GM19455 (cell line): ENCODE data around the gene TXLNG.

Source experiments
- ATAC-seq: cut with Tn5 transposase; IDR thresholded peaks from one replicate; pipeline ENCODE4 v1.9.1; 2021; ENCODE audit not compliant: unreplicated experiment

TXLNG gene

DNA sequence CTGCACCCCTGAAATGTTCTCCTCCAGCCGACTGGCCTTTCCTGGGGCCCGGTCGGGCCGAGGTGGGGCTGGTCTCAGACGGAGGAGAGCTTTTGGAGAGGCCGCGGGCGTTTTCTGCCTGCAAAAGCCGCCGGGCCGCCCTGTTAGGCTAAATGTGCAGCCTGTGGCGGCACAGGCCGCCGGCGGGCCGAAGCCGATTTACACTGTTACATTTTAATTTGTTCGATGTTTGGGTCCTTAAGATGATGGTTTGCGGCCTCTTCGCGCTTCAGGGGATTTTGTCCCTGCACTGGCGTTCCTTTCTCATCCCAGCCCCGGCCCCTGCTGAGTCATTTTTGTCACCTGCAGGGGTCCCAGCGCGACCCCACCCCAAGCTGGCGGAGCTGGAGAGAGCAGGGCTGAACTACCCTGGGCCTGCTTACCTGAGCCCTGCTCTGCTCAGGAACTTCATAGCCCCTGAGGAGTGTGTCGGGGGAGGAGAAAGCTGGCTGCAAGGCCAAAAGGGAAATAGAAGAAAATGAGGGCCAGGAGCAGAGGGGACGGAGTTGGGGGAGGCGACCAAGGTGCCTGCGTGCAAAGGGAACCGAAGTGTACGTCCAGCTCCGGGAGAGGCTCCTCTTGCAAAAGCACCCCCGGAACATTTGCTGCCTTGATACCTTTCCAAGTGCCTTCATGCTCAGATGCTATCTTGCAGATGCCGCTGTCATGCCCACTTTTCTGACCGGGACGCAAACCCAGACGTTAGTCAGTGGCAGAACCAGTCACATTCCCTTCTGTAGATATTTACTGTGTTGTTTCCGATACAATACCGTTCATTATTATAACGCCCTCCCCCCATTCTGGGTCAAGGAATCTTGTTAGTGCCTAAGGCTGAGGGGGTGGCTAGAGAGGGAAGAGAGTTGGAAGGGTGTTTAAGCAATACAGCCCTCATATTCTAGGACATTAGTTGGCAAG is 84.9 kb downstream of the TXLNG start:
- ATAC-seq = peak; percentile 19

DNA sequence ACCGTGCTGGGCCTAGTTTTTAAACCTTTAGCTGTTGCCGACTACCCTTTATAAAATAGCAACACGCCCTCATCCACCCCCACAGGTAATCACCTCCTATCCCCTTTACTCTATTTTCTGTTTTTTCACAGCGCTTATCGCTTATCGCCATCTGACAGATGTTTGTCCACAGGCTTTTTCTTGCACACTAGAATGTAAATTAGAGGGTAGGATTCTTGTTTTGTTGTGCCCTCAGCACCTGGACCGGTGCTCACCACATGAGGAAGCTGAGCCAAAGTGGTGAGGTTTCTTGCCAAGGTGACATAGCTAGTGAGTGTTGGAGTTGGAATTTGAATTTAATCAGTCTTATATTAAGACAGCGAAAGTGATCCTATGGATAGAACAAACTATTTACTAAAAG is 86.8 kb downstream of the TXLNG start:
- ATAC-seq = no peak

DNA sequence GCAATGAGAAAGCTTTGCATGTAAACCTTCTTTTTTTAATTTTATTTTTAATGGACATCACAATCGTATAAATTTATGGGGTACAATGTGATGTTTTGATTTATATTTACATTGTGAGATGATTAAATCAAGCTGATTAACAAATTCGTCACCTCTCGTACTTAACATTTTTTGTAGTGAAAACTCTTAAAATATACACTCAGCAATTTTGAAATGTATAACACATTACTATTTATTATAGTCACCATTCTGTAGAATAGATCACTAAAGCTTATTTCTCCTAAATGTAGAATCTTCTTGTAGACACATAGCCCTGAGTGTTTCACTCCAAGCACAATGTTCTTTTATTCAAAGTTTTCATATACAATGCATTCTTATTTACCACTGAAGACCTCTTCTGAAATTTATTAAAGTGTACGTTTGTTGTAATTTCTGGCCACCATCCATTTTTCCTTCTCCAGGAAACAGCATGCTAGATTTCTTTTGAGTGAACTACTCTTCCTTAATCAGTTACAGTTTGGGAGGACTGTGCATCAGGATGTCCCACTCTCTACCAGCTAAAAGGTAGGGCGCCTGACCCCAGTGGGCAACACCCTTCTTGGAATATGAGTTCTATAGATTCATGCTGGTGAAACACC is 88.3 kb downstream of the TXLNG start:
- no peak for ATAC-seq

DNA sequence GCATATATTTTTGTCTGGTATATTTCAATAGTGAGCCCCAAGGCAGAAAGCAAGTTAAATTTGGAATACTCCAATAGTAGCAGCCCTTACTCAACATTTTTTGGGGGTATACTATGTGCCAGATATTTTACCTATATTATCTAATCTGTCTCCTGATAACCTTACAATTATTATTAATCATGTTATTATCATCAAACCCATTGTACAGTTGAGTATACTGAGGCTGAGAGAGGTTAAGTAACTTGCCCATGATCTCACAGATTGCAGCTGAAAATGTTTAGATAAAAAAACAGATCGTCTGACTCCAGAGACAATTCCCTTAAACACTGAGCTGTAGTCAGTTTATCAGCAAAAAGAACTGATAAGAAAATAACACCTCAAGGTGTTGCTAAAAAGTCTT is 90.4 kb downstream of the TXLNG start:
- no peak for ATAC-seq

DNA sequence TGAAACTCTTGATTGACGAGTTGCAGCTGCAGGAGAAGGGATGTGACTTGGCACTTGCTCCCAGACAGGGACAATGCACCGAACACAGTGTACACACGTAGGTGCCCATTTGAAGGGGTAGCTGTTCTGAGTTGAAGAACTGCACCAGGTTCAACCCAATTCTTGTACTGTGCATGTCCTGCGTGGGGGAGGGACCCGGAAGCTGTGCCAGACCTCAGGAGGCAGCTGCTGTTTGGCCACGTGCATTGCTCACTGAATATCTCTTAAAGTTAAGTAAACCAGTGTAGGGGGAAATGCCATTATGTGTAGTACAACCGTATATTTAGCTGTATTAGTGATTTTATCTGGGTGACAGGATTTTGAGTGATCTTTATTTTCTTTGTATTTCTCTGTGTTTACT is 95.9 kb downstream of the TXLNG start:
- no peak for ATAC-seq

DNA sequence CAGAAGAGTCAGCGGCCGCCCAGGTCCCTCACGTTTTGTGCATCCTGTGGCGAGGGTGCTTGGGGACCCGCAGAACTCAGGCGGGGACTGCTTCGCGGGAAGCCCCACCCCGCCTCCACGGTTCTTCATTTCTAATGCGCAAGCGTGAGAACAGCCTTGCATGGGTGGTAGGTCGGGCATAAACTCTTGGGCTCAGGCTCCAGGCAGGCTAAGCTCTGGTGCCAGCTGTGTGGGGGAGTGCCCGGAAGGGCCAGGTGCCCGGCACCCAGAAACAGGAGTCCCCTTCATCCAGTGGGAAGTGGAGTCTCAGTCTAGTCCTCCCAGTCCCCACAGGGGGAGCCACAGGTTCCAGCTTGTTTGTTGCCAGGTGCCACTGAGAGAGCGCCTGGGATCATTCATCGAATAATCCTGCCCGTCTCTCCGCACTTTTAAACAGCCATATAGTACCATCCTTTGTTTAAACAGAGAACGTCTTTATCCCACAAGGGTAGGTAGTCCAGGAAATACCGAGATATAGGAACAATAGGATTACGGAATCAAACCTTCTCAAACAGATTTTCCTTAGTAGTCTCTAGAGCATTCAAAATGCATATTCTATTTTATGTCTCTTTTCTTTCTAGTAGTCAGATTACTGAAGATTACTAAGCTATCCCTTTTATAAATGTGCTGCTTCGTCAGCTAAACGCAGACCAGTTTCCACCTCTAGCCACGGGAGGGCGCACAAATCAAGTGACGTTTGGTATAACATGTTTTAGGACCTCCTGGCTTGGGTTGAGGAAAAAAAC is 96.6 kb downstream of the TXLNG start:
- ATAC-seq = peak; percentile 69

DNA sequence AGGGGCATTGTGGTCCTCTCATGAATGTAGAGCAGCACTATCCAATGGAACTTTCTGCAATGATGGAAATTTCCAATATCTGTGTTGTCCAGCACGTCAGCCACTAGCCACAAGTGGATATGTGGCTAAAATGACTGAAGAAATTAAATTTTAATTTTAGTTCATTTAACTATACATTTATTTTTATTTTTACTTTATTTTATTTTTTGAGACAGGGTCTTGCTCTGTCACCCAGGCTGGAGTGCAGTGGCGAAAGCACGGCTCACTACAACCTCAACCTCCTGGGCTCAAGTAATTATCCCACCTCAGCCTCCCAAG is 97.2 kb downstream of the TXLNG start:
- ATAC-seq = no peak

DNA sequence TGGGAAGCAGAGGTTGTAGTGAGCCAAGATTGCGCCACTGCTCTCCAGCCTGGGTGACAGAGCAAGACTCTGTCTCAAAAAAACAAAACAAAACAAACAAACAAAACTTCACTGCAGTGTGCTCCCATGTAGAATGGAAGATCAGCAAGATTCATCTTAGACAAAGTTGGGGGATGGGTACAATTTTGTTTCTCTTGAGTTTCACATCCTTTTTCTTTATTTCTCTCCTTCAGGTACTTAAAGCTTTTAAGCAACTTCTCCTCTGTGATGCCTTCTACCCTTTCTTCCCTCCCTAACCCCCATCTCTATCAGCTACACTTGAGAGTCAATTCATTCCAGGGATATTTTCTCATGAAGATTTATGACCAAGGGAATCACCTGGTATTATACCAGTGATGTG is 99.4 kb downstream of the TXLNG start:
- ATAC-seq = no peak

DNA sequence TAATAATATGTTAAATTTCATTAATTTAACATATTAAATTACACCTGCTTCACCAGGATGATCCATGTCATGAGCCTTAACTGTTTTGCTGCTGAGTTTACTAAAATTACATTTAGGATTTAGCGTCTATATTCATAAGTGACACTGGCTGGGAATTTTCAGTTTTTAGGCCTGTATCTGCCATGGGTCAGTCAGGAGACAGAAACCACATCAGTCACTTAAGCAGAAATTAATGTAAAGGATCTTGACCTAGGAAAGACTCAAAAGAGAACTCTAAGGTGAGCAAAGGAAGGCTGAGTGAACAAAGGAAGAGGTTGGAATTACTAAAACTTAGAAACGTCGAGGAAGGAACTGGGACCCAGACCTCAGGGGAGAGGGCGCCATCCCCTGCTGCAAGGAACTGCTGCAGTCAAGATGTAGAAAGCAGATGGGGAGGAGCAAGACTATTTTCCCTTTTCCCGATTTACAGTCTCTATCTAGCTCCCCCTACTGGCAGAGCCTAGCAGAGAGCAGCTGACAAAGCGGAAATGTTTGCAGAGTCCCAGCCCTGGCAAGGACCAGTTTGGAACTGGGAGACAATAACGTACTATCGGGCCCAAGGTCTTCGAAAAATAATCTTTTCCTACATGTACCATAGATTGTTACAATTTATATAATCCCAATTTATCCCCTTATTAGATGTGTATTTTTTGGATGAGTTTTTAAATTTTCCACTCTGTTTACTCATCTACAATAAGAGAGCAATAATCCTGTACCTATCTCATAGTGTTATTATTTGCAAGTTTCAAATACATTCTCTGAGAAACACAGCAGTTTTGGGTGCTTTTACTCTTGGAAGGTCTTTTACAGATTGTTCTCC is 106.5 kb downstream of the TXLNG start:
- no peak for ATAC-seq
